ENCODE results near the gene H2AZ2.

The H2AZ2 gene

DNA sequence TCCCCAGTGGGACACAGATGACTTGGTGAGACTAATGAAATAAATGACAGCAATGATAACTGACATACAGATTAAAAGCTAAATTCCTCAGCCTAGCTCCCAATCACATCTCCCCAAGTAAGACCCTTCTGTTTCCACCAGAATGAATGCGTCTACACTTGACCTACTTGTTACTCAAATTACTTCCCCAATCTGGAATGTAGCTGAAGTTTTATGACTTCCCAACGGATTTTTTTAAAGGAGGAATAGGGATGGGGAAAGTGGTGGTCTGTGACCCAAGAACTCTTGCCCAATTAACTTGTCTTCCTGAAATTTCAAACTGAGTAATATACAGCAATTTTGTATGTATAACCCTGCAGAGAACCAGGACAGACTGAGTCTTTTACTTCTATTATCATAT lies 9.1 kb downstream of the H2AZ2 start:
- no peak overlapping the region for H3K4me3 Mint-ChIP-seq
- peak overlapping the region in 2 of 3 experiments; percentile 29 to 56 for H3K27ac Mint-ChIP-seq
- H3K27me3 Mint-ChIP-seq (ENCODE audit: low read depth): no peaks in the 10 kb centered on the region
- H3K36me3 Mint-ChIP-seq (ENCODE audit: low read depth): peaks cover 57% of the 10 kb centered on the region
- no peaks in the 10 kb centered on the region for H3K4me1 Mint-ChIP-seq
- no peaks in the 10 kb centered on the region for H3K9me3 Mint-ChIP-seq
- TF ChIP-seq, protein P1, sequence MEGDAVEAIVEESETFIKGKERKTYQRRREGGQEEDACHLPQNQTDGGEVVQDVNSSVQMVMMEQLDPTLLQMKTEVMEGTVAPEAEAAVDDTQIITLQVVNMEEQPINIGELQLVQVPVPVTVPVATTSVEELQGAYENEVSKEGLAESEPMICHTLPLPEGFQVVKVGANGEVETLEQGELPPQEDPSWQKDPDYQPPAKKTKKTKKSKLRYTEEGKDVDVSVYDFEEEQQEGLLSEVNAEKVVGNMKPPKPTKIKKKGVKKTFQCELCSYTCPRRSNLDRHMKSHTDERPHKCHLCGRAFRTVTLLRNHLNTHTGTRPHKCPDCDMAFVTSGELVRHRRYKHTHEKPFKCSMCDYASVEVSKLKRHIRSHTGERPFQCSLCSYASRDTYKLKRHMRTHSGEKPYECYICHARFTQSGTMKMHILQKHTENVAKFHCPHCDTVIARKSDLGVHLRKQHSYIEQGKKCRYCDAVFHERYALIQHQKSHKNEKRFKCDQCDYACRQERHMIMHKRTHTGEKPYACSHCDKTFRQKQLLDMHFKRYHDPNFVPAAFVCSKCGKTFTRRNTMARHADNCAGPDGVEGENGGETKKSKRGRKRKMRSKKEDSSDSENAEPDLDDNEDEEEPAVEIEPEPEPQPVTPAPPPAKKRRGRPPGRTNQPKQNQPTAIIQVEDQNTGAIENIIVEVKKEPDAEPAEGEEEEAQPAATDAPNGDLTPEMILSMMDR (IDR thresholded peaks at IDR 0.05; ENCODE audit: unreplicated experiment in 3 of 3): no peak

- TF ChIP-seq, protein P1 (IDR thresholded peaks at IDR 0.05; ENCODE audit: unreplicated experiment in 3 of 3): no peak
- Mint-ChIP-seq H3K36me3 (ENCODE audit: low read depth) (peaks cover 60% of the 10 kb centered on the region), H3K9me3 (no peaks in the 10 kb centered on the region), H3K27me3 (ENCODE audit: low read depth) (no peaks in the 10 kb centered on the region), H3K4me3 (no peak overlapping the region), H3K4me1 (no peaks in the 10 kb centered on the region), H3K27ac (no peak overlapping the region)
Measured at GRCh38 chr7:44827567-44827966, 20.3 kb downstream of the H2AZ2 start.

DNA sequence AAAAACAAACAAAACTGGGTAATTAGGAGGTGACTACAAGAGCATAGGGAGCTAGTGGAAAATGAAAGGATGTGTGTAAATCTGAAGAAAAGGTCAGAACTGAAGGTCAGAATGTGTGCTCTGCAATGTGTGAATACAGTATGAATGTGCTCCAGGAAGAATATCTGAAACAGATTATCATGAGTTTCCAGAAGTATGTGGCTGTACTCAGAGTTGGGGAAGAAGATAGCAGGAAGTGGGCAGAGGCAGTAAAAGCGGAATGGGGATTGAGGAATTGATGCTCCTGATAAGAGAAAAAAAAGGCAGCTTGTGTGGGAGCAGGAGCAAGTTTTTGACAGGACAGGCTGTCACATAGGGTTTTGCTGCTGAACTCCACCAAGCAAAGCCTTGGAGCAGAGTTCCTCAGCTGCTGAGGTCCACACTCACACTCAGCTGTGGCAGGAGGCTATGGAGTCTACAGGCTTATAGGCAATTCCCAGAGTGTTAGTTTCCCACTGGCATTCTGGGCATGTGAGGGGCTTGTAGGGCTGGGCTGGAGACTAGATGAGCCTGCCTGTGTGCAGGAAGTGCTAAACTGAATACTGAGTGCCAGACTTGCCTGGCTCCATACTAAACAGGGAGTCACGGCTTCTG lies 22.9 kb downstream of the H2AZ2 start:
- peak overlapping the region in 1 of 3 experiments; percentile 1 for H3K27ac Mint-ChIP-seq
- H3K4me3 Mint-ChIP-seq: no peak overlapping the region
- peaks cover 41% of the 10 kb centered on the region for H3K36me3 Mint-ChIP-seq (ENCODE audit: low read depth)
- TF ChIP-seq, protein P1 (IDR thresholded peaks at IDR 0.05; ENCODE audit: unreplicated experiment in 3 of 3): no peak
- no peaks in the 10 kb centered on the region for H3K9me3 Mint-ChIP-seq
- H3K4me1 Mint-ChIP-seq: no peaks in the 10 kb centered on the region
- H3K27me3 Mint-ChIP-seq (ENCODE audit: low read depth): no peaks in the 10 kb centered on the region

DNA sequence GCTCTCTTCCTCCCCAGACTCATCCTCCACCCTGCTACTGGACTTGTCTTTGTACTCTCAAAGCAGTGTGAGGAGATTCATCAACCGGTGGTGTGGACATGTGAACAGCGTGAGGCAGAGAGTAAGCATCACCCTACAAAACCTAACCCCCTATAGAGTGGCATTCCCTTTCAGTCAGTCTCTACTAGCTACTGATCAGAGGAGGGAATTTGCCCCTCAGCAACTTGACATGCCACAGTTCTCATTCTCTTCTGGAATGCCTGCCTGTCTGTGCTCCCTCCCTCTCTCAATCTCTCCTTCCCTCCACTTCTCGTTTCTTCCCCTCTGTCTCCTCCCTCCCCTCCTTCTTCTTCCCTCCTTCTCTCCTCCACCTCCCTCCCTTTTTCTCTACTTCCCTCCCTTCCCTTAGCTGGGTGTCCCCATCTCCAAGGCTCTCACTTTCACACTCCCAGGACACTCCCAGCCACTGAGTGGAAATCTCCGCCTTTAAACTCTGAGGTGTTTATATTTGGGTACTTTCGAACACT lies 24.6 kb downstream of the H2AZ2 start:
- Mint-ChIP-seq H3K27ac (no peak overlapping the region), H3K27me3 (ENCODE audit: low read depth) (no peaks in the 10 kb centered on the region), H3K36me3 (ENCODE audit: low read depth) (peaks cover 28% of the 10 kb centered on the region), H3K9me3 (no peaks in the 10 kb centered on the region), H3K4me1 (no peaks in the 10 kb centered on the region), H3K4me3 (no peak overlapping the region)
- TF ChIP-seq, protein P1 (IDR thresholded peaks at IDR 0.05; ENCODE audit: unreplicated experiment in 3 of 3): no peak

DNA sequence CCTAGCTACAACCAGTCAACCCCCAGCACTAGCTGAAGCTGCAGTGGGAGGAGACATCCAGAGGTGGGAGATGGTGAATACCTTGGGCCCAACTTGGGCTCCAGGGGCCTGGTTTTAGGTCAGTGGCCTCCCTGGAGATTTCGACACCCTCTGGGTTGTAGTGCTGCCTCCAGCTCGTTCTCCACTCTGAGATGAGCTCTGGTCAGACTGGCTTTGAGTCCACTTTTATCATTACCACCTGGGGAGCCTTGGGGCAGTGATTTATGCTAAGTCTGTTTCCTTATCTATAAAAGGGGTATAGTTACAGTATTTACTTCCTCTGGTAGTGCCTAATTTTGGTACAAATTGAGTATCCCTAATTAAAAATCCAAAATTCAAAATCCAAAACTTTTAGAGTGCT lies 28.6 kb downstream of the H2AZ2 start:
- H3K9me3 Mint-ChIP-seq: no peaks in the 10 kb centered on the region
- no peak overlapping the region for H3K4me3 Mint-ChIP-seq
- H3K4me1 Mint-ChIP-seq: no peaks in the 10 kb centered on the region
- no peak overlapping the region for H3K27ac Mint-ChIP-seq
- no peaks in the 10 kb centered on the region for H3K27me3 Mint-ChIP-seq (ENCODE audit: low read depth)
- H3K36me3 Mint-ChIP-seq (ENCODE audit: low read depth): peaks cover 8% of the 10 kb centered on the region
- TF ChIP-seq, protein P1 (IDR thresholded peaks at IDR 0.05; ENCODE audit: unreplicated experiment in 3 of 3): no peak

DNA sequence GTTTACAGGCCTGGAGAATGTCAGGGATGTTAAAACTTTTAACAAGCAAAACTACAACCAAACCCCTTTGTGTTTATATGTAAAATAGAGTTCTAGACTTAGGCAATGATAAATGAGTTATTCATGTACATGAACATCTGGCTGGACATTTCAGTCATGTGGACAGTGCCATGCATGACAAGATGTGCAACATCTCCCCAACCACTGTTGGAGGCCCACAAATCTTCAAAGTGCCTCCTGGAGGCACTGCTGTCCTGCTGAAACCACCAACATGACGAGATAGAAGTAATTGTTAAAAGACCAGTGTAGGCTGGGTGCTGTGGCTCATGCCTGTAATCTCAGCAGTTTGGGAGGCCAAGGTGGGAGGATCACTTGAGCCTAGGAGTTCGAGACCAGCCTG lies 33.0 kb downstream of the H2AZ2 start:
- H3K4me3 Mint-ChIP-seq: no peak overlapping the region
- TF ChIP-seq, protein P1 (IDR thresholded peaks at IDR 0.05; ENCODE audit: unreplicated experiment in 3 of 3): no peak
- no peak overlapping the region for H3K27ac Mint-ChIP-seq
- no peaks in the 10 kb centered on the region for H3K36me3 Mint-ChIP-seq (ENCODE audit: low read depth)
- no peaks in the 10 kb centered on the region for H3K27me3 Mint-ChIP-seq (ENCODE audit: low read depth)
- no peaks in the 10 kb centered on the region for H3K4me1 Mint-ChIP-seq
- no peaks in the 10 kb centered on the region for H3K9me3 Mint-ChIP-seq

Measured in nephron (organoid).